ENCODE measurements around the gene LRP5.
"Not testable (repeated sequence)": the region's sequence is repeated elsewhere in the genome, so short reads cannot be mapped to it uniquely, and the experiment has no call there.

The LRP5 gene

GRCh38 chr11:68297812-68298658 is 14.4 kb upstream of the LRP5 start:
- DNase-seq (ENCODE audit: low read depth) = peak; percentile 83
- H3K4me3 ChIP-seq (ENCODE audit: low read depth, low read length) = no peak overlapping the region
- TF ChIP-seq POLR2A (IDR thresholded peaks at IDR 0.05; ENCODE audit: extremely low read depth, insufficient read length) (no peak), CTCF (IDR thresholded peaks at IDR 0.05; ENCODE audit: low read depth, low read length) (peak; percentile 98), MAX (IDR thresholded peaks at IDR 0.05; ENCODE audit: low read depth, low read length) (peak; percentile 98), MYC (IDR thresholded peaks at IDR 0.05; ENCODE audit: low read depth, low read length) (peak; percentile 44; the same call in 1 of the 2 replicates)

GRCh38 chr11:68298659-68299516 is 13.5 kb upstream of the LRP5 start:
- no peak for DNase-seq (ENCODE audit: low read depth)
- TF ChIP-seq MYC (IDR thresholded peaks at IDR 0.05; ENCODE audit: low read depth, low read length) (no peak), CTCF (IDR thresholded peaks at IDR 0.05; ENCODE audit: low read depth, low read length) (no peak), MAX (IDR thresholded peaks at IDR 0.05; ENCODE audit: low read depth, low read length) (no peak), POLR2A (IDR thresholded peaks at IDR 0.05; ENCODE audit: extremely low read depth, insufficient read length) (no peak)
- H3K4me3 ChIP-seq (ENCODE audit: low read depth, low read length) = no peak overlapping the region

- not testable (repeated sequence) for DNase-seq (ENCODE audit: low read depth); H3K4me3 ChIP-seq (ENCODE audit: low read depth, low read length)
Observed at GRCh38 chr11:68299517-68299879, 12.9 kb upstream of the LRP5 start.

- TF ChIP-seq CTCF (IDR thresholded peaks at IDR 0.05; ENCODE audit: low read depth, low read length) (peak; percentile 9), MAX (IDR thresholded peaks at IDR 0.05; ENCODE audit: low read depth, low read length) (no peak)
Observed at GRCh38 chr11:68300076-68300830, 12.1 kb upstream of the LRP5 start.

GRCh38 chr11:68302256-68302655 is 10.1 kb upstream of the LRP5 start:
- H3K4me3 ChIP-seq (ENCODE audit: low read depth, low read length) = no peak overlapping the region
- DNase-seq (ENCODE audit: low read depth) = no peak
- no peak for TF ChIP-seq MAX (IDR thresholded peaks at IDR 0.05; ENCODE audit: low read depth, low read length)
- no peak for TF ChIP-seq POLR2A (IDR thresholded peaks at IDR 0.05; ENCODE audit: extremely low read depth, insufficient read length)
- TF ChIP-seq CTCF (IDR thresholded peaks at IDR 0.05; ENCODE audit: low read depth, low read length) = no peak
- no peak for TF ChIP-seq MYC (IDR thresholded peaks at IDR 0.05; ENCODE audit: low read depth, low read length)

More at GRCh38 chr11:68300076-68300830, 12.1 kb upstream of the LRP5 start:
- no peak for DNase-seq (ENCODE audit: low read depth)
- H3K4me3 ChIP-seq (ENCODE audit: low read depth, low read length) = no peak overlapping the region

GRCh38 chr11:68302670-68303069 is 9.7 kb upstream of the LRP5 start:
- no peak overlapping the region for H3K4me3 ChIP-seq (ENCODE audit: low read depth, low read length)
- TF ChIP-seq POLR2A (IDR thresholded peaks at IDR 0.05; ENCODE audit: extremely low read depth, insufficient read length) = no peak
- no peak for TF ChIP-seq CTCF (IDR thresholded peaks at IDR 0.05; ENCODE audit: low read depth, low read length)
- no peak for TF ChIP-seq MAX (IDR thresholded peaks at IDR 0.05; ENCODE audit: low read depth, low read length)
- DNase-seq (ENCODE audit: low read depth) = no peak
